Loucy (cell line): Measurements from ENCODE around the gene NEIL1.

Experiments
- EZH2phosphoT487 ChIP-seq: fragments of 200-600 bp; IDR thresholded peaks from 2 replicates; pipeline ENCODE4 v1.6.1; 2018; ENCODE audit warnings: antibody characterized with exemption, mild to moderate bottlenecking, moderate library complexity, borderline replicate concordance
- TF ChIP-seq, protein P1 (sequence below): fragments of 200-600 bp; sonication (generic); conservative IDR thresholded peaks from 2 replicates; pipeline ENCODE4 v1.5.1; 2014; ENCODE audit warnings: mild to moderate bottlenecking, antibody characterized with exemption, low read length

GRCh38 chr15:75338661-75339240 is 8.1 kb upstream of the NEIL1 start:
- TF ChIP-seq, protein P1, sequence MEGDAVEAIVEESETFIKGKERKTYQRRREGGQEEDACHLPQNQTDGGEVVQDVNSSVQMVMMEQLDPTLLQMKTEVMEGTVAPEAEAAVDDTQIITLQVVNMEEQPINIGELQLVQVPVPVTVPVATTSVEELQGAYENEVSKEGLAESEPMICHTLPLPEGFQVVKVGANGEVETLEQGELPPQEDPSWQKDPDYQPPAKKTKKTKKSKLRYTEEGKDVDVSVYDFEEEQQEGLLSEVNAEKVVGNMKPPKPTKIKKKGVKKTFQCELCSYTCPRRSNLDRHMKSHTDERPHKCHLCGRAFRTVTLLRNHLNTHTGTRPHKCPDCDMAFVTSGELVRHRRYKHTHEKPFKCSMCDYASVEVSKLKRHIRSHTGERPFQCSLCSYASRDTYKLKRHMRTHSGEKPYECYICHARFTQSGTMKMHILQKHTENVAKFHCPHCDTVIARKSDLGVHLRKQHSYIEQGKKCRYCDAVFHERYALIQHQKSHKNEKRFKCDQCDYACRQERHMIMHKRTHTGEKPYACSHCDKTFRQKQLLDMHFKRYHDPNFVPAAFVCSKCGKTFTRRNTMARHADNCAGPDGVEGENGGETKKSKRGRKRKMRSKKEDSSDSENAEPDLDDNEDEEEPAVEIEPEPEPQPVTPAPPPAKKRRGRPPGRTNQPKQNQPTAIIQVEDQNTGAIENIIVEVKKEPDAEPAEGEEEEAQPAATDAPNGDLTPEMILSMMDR: no peak
- no peak for TF ChIP-seq EZH2phosphoT487
